Keratinocyte (primary cell): Measurements from ENCODE around the gene NUP133. TPM values are rescaled to one million over a fixed set of nuclear protein-coding genes. Genes with fewer than 3 reads are reported as not detected.

ENCODE experiments used
- DNase-seq: peaks from one replicate; pipeline ENCODE4 v3.0.0-alpha.2; 2011; ENCODE audit warnings: low read depth, missing footprints, low spot score
- FAIRE-seq: peaks from 2 replicates; lab custom pipeline; 2011; peaks lifted over from hg19 to GRCh38; lab: Jason Lieb, UNC
- H2AFZ ChIP-seq: 2 replicates; pipeline ENCODE4 v1.6.0; 2012; ENCODE audit warnings: low read length, control low read depth, inconsistent platforms; ENCODE audit not compliant: control insufficient read depth
- H3K27ac ChIP-seq: 2 replicates; pipeline ENCODE4 v1.5.1; 2011; ENCODE audit warnings: low read length; ENCODE audit not compliant: control insufficient read depth, insufficient read depth
- H3K27me3 ChIP-seq: 3 replicates; pipeline ENCODE4 v1.6.0; 2011; ENCODE audit warnings: low read length; ENCODE audit not compliant: control insufficient read depth, insufficient read depth; ENCODE audit errors: extremely low read depth
- H3K36me3 ChIP-seq, 2 experiments: 2 replicates in 1 of 2; 3 replicates in 1 of 2; pipeline ENCODE4 v1.5.1; 2011; ENCODE audit warnings: low read length in 2 of 2, mild to moderate bottlenecking in 1 of 2; ENCODE audit not compliant: control insufficient read depth in 2 of 2, insufficient read depth in 2 of 2; ENCODE audit errors: extremely low read depth in 1 of 2
- H3K4me1 ChIP-seq: 3 replicates; pipeline ENCODE4 v1.5.1; 2011; ENCODE audit warnings: low read length; ENCODE audit not compliant: control insufficient read depth, insufficient read depth; ENCODE audit errors: extremely low read depth
- H3K4me2 ChIP-seq: 3 replicates; pipeline ENCODE4 v1.6.0; 2011; ENCODE audit warnings: low read depth, low read length; ENCODE audit not compliant: control insufficient read depth, insufficient read depth; ENCODE audit errors: extremely low read depth
- H3K4me3 ChIP-seq, 3 experiments: fragments of 200-600 bp in 1 of 3; sonication (generic) in 1 of 3; 2 replicates in 2 of 3; 3 replicates in 1 of 3; pipeline ENCODE4 v1.5.1; 2011 to 2016; ENCODE audit warnings: low read length in 3 of 3, mild to moderate bottlenecking in 3 of 3, control low read depth in 2 of 3, inconsistent platforms in 1 of 3, low read depth in 1 of 3, mixed read lengths in 1 of 3, mixed run types in 1 of 3, moderate library complexity in 1 of 3; ENCODE audit not compliant: control insufficient read depth in 2 of 3, insufficient read depth in 2 of 3; ENCODE audit errors: extremely low read depth in 1 of 3
- H3K79me2 ChIP-seq: 2 replicates; pipeline ENCODE4 v1.6.0; 2012; ENCODE audit warnings: low read length; ENCODE audit not compliant: control insufficient read depth, insufficient read depth
- H3K9ac ChIP-seq: 3 replicates; pipeline ENCODE4 v1.6.0; 2011; ENCODE audit warnings: low read length; ENCODE audit not compliant: control insufficient read depth, insufficient read depth; ENCODE audit errors: extremely low read depth
- H3K9me1 ChIP-seq: 3 replicates; pipeline ENCODE4 v1.6.0; 2011; ENCODE audit warnings: low read length; ENCODE audit not compliant: control insufficient read depth, insufficient read depth; ENCODE audit errors: extremely low read depth
- H3K9me3 ChIP-seq: 2 replicates; pipeline ENCODE4 v1.5.1; 2012; ENCODE audit warnings: low read depth, low read length; ENCODE audit not compliant: control insufficient read depth
- H4K20me1 ChIP-seq: 3 replicates; pipeline ENCODE4 v1.6.0; 2011; ENCODE audit warnings: low read length; ENCODE audit not compliant: control insufficient read depth, insufficient read depth; ENCODE audit errors: extremely low read depth
- EZH2 ChIP-seq: IDR thresholded peaks from one replicate; pipeline ENCODE4 v1.6.1; 2012; ENCODE audit warnings: inconsistent platforms, mild to moderate bottlenecking, low read length, moderate library complexity
- dilution Hi-C: fragments of 300-500 bp; cut with MboI; formaldehyde crosslinking; loops from one replicate; pipeline ENCODE4 v1.7.0; 2020; ENCODE audit warnings: low sequenced_read_pairs; ENCODE audit not compliant: extremely low pct_ligation_motif_present
- polyA minus RNA-seq, 3 experiments: library from RNA; depleted of rRNA, polyadenylated mRNA; stranded (reverse); fragments of >200 nt; gene quantifications; 1 replicate in 1 of 3; 2 replicates in 1 of 3; 3 replicates in 1 of 3; pipeline ENCODE4 v1.2.3, GENCODE V29; 2011
- polyA plus RNA-seq, 5 experiments: library from polyadenylated mRNA; depleted of rRNA in 3 of 5; stranded (reverse) in 3 of 5; stranded (forward) in 1 of 5; unstranded in 1 of 5; fragments of >200 nt; gene quantifications; 1 replicate in 1 of 5; 2 replicates in 3 of 5; 3 replicates in 1 of 5; pipeline versions ENCODE4 v1.2.1 to v1.2.3, GENCODE V29; 2011 to 2012; ENCODE audit warnings: missing spikeins in 2 of 5, low read depth in 1 of 5, low replicate concordance in 1 of 5
- TF ChIP-seq, protein P1 (sequence below), 3 experiments: IDR thresholded peaks in 1 of 3; conservative IDR thresholded peaks in 1 of 3; optimal IDR thresholded peaks in 1 of 3; 2 replicates in 2 of 3; 3 replicates in 1 of 3; pipeline versions ENCODE3 to v1.5.1; 2011; ENCODE audit warnings: low read length in 3 of 3, mild to moderate bottlenecking in 3 of 3, moderate library complexity in 2 of 3, control low read depth in 1 of 3, inconsistent platforms in 1 of 3; ENCODE audit not compliant: insufficient read depth in 2 of 3; ENCODE audit errors: extremely low read depth in 1 of 3

Gene NUP133
- polyA plus RNA-seq (16.8 to 25.2 TPM (median 22.2 TPM) in 3 replicates), polyA minus RNA-seq (9.0 to 34.6 TPM (median 27.4 TPM) in 3 replicates)
- polyA plus RNA-seq (2011; ENCODE audit: low read depth): 21.3 TPM
- 12.2 and 23.2 TPM in 2 replicates for polyA plus RNA-seq (2011; cell fraction: cytosol; rRNA removed)
- polyA plus RNA-seq (2011; cell fraction: nucleus; rRNA removed): 27.8 and 34.1 TPM in 2 replicates
- polyA plus RNA-seq (2012; ENCODE audit: low replicate concordance): 14.6 and 15.2 TPM in 2 replicates
- 20.9 TPM for polyA minus RNA-seq (2011; cell fraction: cytosol; rRNA and poly(A)+ RNA removed)
- 24.5 and 37.1 TPM in 2 replicates for polyA minus RNA-seq (2011; cell fraction: nucleus; rRNA and poly(A)+ RNA removed)

DNA sequence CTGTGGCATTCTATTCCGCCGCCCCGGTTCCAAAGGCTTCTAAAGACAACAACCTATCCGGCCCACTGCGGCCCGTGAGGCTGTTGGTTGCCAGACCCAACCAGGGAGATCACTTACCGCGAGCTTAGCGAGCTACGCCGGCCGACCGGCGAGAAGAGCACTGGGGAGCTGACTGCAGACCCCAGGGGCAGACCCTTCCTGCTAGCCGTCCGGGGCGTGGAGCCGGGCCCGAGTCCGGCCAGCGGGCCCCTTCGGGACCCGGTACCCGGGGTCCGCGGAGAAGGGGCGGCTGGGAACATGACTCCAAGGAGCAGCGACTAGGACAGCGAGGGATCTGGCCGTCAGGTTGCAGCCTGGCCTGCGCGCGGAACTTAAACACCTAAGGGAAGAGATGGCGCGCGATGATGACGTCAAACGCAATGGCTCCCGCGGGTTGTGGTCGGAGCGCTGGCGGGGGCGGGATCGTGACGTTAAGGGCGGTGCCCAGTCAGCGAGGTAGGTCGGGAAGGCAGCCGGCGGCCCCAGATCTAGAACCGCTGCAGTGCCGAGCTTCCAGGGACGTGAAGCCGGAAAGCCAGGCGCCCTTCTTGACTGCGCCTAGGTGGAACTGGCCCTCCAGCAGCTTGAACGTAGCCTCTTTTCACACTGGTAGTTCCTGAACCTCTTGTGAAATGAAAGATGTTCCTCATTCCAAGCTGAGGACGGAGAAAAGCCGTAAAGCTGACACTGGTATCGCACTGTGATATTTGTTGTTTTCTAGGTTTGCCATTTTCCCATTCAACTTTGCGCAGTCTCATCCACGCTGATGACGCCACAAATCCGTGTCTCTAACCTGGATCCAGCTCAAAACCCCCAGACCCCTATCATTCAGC, at the start of gene NUP133:
Gene NUP133, minus strand, starts transcription at position 391 of the 872 bp plus-strand sequence. Its CDS starts 92 bp downstream, at position 299.
- no peaks in the 10 kb centered on the region for H3K9me1 ChIP-seq
- no peaks in the 10 kb centered on the region for H3K9me3 ChIP-seq
- H3K4me2 ChIP-seq: peak within 1 kb of the TSS; percentile 100
- dilution Hi-C loops: no loop called here
- H3K27ac ChIP-seq: peak within 1 kb of the TSS; percentile 98
- peaks cover 28% of the 10 kb centered on the region for H3K79me2 ChIP-seq
- FAIRE-seq (peak; percentile 29), DNase-seq (peak; percentile 71)
- TF ChIP-seq, protein P1, sequence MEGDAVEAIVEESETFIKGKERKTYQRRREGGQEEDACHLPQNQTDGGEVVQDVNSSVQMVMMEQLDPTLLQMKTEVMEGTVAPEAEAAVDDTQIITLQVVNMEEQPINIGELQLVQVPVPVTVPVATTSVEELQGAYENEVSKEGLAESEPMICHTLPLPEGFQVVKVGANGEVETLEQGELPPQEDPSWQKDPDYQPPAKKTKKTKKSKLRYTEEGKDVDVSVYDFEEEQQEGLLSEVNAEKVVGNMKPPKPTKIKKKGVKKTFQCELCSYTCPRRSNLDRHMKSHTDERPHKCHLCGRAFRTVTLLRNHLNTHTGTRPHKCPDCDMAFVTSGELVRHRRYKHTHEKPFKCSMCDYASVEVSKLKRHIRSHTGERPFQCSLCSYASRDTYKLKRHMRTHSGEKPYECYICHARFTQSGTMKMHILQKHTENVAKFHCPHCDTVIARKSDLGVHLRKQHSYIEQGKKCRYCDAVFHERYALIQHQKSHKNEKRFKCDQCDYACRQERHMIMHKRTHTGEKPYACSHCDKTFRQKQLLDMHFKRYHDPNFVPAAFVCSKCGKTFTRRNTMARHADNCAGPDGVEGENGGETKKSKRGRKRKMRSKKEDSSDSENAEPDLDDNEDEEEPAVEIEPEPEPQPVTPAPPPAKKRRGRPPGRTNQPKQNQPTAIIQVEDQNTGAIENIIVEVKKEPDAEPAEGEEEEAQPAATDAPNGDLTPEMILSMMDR (optimal IDR thresholded peaks at IDR 0.05 in 1 of 3, IDR thresholded peaks at IDR 0.05 in 1 of 3, conservative IDR thresholded peaks at IDR 0.05 in 1 of 3; ENCODE audit: extremely low read depth in 1 of 3, insufficient read depth in 2 of 3, low read length in 3 of 3): no peak
- TF ChIP-seq EZH2: no peak
- no peaks in the 10 kb centered on the region for H4K20me1 ChIP-seq
- H3K36me3 ChIP-seq: peaks cover 0 to 4% of the 10 kb centered on the region in 2 experiments
- H3K9ac ChIP-seq: peak within 1 kb of the TSS; percentile 97
- peaks cover 17% of the 10 kb centered on the region for H3K4me1 ChIP-seq
- H2AFZ ChIP-seq: peak within 1 kb of the TSS; percentile 100
- peak within 1 kb of the TSS; percentile 70 to 93 (median 92) for H3K4me3 ChIP-seq
- H3K27me3 ChIP-seq: no peaks in the 10 kb centered on the region

DNA sequence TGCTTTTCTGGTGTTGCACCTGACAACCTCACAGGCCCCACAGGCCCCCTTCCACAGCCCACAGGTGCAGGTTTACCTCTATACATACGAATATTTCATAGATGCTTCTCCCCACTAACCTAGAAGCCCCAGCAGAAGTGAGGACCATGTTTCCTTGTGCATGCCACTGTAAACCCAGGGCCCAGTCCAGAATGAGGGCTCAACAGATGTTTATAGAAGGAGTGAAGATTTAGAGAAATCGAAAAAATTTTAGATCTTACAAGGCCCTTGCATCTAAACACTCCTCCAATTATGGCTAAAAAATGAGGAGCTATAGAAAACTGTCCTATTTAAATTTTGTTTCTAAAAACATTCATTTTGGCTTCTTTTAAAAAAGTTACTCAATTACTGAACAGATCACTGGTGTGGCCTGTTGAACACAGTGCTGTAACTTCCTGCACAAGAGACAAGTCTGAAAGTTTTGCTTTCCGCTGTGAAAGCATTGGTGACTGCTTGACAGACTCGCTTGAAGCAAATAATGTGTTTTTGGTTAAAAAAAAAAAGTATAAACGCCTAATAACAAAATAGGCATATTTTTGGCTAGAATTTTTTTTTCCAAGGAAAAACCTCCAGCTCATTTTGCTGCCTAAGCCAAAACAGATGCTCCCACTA, 49.2 kb upstream of the NUP133 start:
- no peak for DNase-seq

More for the DNA sequence above, 49.2 kb upstream of the NUP133 start:
- peaks cover 36% of the 10 kb centered on the region for H3K79me2 ChIP-seq
- dilution Hi-C loops: no loop called here
- H3K36me3 ChIP-seq: no peaks in the 10 kb centered on the region
- H3K9me3 ChIP-seq: no peaks in the 10 kb centered on the region
- peak overlapping the region; percentile 66 for H3K9ac ChIP-seq
- FAIRE-seq: no peak
- no peaks in the 10 kb centered on the region for H3K9me1 ChIP-seq
- peak overlapping the region; percentile 22 for H3K27ac ChIP-seq
- no peak for TF ChIP-seq EZH2
- TF ChIP-seq, protein P1 (optimal IDR thresholded peaks at IDR 0.05 in 1 of 3, IDR thresholded peaks at IDR 0.05 in 1 of 3, conservative IDR thresholded peaks at IDR 0.05 in 1 of 3; ENCODE audit: extremely low read depth in 1 of 3, insufficient read depth in 2 of 3, low read length in 3 of 3): no peak
- peak overlapping the region; percentile 59 to 79 (median 67) for H3K4me3 ChIP-seq
- peak overlapping the region; percentile 22 for H2AFZ ChIP-seq
- peaks cover 11% of the 10 kb centered on the region for H3K4me1 ChIP-seq
- peak overlapping the region; percentile 83 for H3K4me2 ChIP-seq
- H3K27me3 ChIP-seq: no peaks in the 10 kb centered on the region
- no peaks in the 10 kb centered on the region for H4K20me1 ChIP-seq
